Keratinocyte (primary cell): ENCODE measurements around the gene CHD1. TPM values are rescaled to one million over a fixed set of nuclear protein-coding genes. Genes with fewer than 3 reads are reported as not detected.
A peak's percentile ranks its signal among the peaks of the same experiment; 100 is the strongest.

ENCODE experiments used
- DNase-seq: peaks from one replicate; pipeline ENCODE4 v3.0.0-alpha.2; 2011; ENCODE audit warnings: low read depth, missing footprints, low spot score
- FAIRE-seq: peaks from 2 replicates; lab custom pipeline; 2011; peaks lifted over from hg19 to GRCh38; lab: Jason Lieb, UNC
- H2AFZ ChIP-seq: 2 replicates; pipeline ENCODE4 v1.6.0; 2012; ENCODE audit warnings: low read length, control low read depth, inconsistent platforms; ENCODE audit not compliant: control insufficient read depth
- H3K27ac ChIP-seq: 2 replicates; pipeline ENCODE4 v1.5.1; 2011; ENCODE audit warnings: low read length; ENCODE audit not compliant: control insufficient read depth, insufficient read depth
- H3K27me3 ChIP-seq: 3 replicates; pipeline ENCODE4 v1.6.0; 2011; ENCODE audit warnings: low read length; ENCODE audit not compliant: control insufficient read depth, insufficient read depth; ENCODE audit errors: extremely low read depth
- H3K36me3 ChIP-seq, 2 experiments: 2 replicates in 1 of 2; 3 replicates in 1 of 2; pipeline ENCODE4 v1.5.1; 2011; ENCODE audit warnings: low read length in 2 of 2, mild to moderate bottlenecking in 1 of 2; ENCODE audit not compliant: control insufficient read depth in 2 of 2, insufficient read depth in 2 of 2; ENCODE audit errors: extremely low read depth in 1 of 2
- H3K4me1 ChIP-seq: 3 replicates; pipeline ENCODE4 v1.5.1; 2011; ENCODE audit warnings: low read length; ENCODE audit not compliant: control insufficient read depth, insufficient read depth; ENCODE audit errors: extremely low read depth
- H3K4me2 ChIP-seq: 3 replicates; pipeline ENCODE4 v1.6.0; 2011; ENCODE audit warnings: low read depth, low read length; ENCODE audit not compliant: control insufficient read depth, insufficient read depth; ENCODE audit errors: extremely low read depth
- H3K4me3 ChIP-seq, 3 experiments: fragments of 200-600 bp in 1 of 3; sonication (generic) in 1 of 3; 2 replicates in 2 of 3; 3 replicates in 1 of 3; pipeline ENCODE4 v1.5.1; 2011 to 2016; ENCODE audit warnings: low read length in 3 of 3, mild to moderate bottlenecking in 3 of 3, control low read depth in 2 of 3, inconsistent platforms in 1 of 3, low read depth in 1 of 3, mixed read lengths in 1 of 3, mixed run types in 1 of 3, moderate library complexity in 1 of 3; ENCODE audit not compliant: control insufficient read depth in 2 of 3, insufficient read depth in 2 of 3; ENCODE audit errors: extremely low read depth in 1 of 3
- H3K79me2 ChIP-seq: 2 replicates; pipeline ENCODE4 v1.6.0; 2012; ENCODE audit warnings: low read length; ENCODE audit not compliant: control insufficient read depth, insufficient read depth
- H3K9ac ChIP-seq: 3 replicates; pipeline ENCODE4 v1.6.0; 2011; ENCODE audit warnings: low read length; ENCODE audit not compliant: control insufficient read depth, insufficient read depth; ENCODE audit errors: extremely low read depth
- H3K9me1 ChIP-seq: 3 replicates; pipeline ENCODE4 v1.6.0; 2011; ENCODE audit warnings: low read length; ENCODE audit not compliant: control insufficient read depth, insufficient read depth; ENCODE audit errors: extremely low read depth
- H3K9me3 ChIP-seq: 2 replicates; pipeline ENCODE4 v1.5.1; 2012; ENCODE audit warnings: low read depth, low read length; ENCODE audit not compliant: control insufficient read depth
- H4K20me1 ChIP-seq: 3 replicates; pipeline ENCODE4 v1.6.0; 2011; ENCODE audit warnings: low read length; ENCODE audit not compliant: control insufficient read depth, insufficient read depth; ENCODE audit errors: extremely low read depth
- CTCF ChIP-seq, 3 experiments: IDR thresholded peaks in 1 of 3; conservative IDR thresholded peaks in 1 of 3; optimal IDR thresholded peaks in 1 of 3; 2 replicates in 2 of 3; 3 replicates in 1 of 3; pipeline versions ENCODE3 to v1.5.1; 2011; ENCODE audit warnings: low read length in 3 of 3, mild to moderate bottlenecking in 3 of 3, moderate library complexity in 2 of 3, control low read depth in 1 of 3, inconsistent platforms in 1 of 3; ENCODE audit not compliant: insufficient read depth in 2 of 3; ENCODE audit errors: extremely low read depth in 1 of 3
- EZH2 ChIP-seq: IDR thresholded peaks from one replicate; pipeline ENCODE4 v1.6.1; 2012; ENCODE audit warnings: inconsistent platforms, mild to moderate bottlenecking, low read length, moderate library complexity
- dilution Hi-C: fragments of 300-500 bp; cut with MboI; formaldehyde crosslinking; loops from one replicate; pipeline ENCODE4 v1.7.0; 2020; ENCODE audit warnings: low sequenced_read_pairs; ENCODE audit not compliant: extremely low pct_ligation_motif_present
- polyA plus RNA-seq, 5 experiments: library from polyadenylated mRNA; depleted of rRNA in 3 of 5; stranded (reverse) in 3 of 5; stranded (forward) in 1 of 5; unstranded in 1 of 5; fragments of >200 nt; gene quantifications; 1 replicate in 1 of 5; 2 replicates in 3 of 5; 3 replicates in 1 of 5; pipeline versions ENCODE4 v1.2.1 to v1.2.3, GENCODE V29; 2011 to 2012; ENCODE audit warnings: missing spikeins in 2 of 5, low read depth in 1 of 5, low replicate concordance in 1 of 5

The CHD1 gene
- polyA plus RNA-seq, 1 donor (not counting 4 experiments of a cell fraction or from before 2014, with no cell fraction given) = 26.5 TPM

- no peak for DNase-seq
- dilution Hi-C loops = no loop called here
- H4K20me1 ChIP-seq = peaks cover 2% of the 10 kb centered on the region
Measured at GRCh38 chr5:98929710-98930298, 997 bp upstream of the CHD1 start.

GRCh38 chr5:98927989-98928872 is 576 bp downstream of the CHD1 start:
- H3K9me3 ChIP-seq = no peaks in the 10 kb centered on the region
- H3K4me2 ChIP-seq = peak overlapping the region; percentile 99
- peaks cover 65% of the 10 kb centered on the region for H3K79me2 ChIP-seq
- dilution Hi-C loops = no loop called here
- H4K20me1 ChIP-seq = peaks cover 2% of the 10 kb centered on the region
- FAIRE-seq (no peak), DNase-seq (no peak)
- no peak for TF ChIP-seq CTCF (optimal IDR thresholded peaks at IDR 0.05 in 1 of 3, IDR thresholded peaks at IDR 0.05 in 1 of 3, conservative IDR thresholded peaks at IDR 0.05 in 1 of 3; ENCODE audit: extremely low read depth in 1 of 3, insufficient read depth in 2 of 3, low read length in 3 of 3)
- no peak for TF ChIP-seq EZH2
- peak overlapping the region; percentile 97 for H3K27ac ChIP-seq
- peaks cover 11% of the 10 kb centered on the region for H3K4me1 ChIP-seq
- peak overlapping the region; percentile 82 to 97 (median 90) for H3K4me3 ChIP-seq
- no peaks in the 10 kb centered on the region for H3K9me1 ChIP-seq
- peak overlapping the region; percentile 30 for H2AFZ ChIP-seq
- peaks cover 6 to 7% of the 10 kb centered on the region in 2 experiments for H3K36me3 ChIP-seq
- H3K27me3 ChIP-seq = no peaks in the 10 kb centered on the region
- peak overlapping the region; percentile 98 for H3K9ac ChIP-seq

More at GRCh38 chr5:98929710-98930298, 997 bp upstream of the CHD1 start:
- peak; percentile 90 for FAIRE-seq
- Histone ChIP-seq H3K27ac (peak overlapping the region; percentile 97), H3K9me1 (no peaks in the 10 kb centered on the region), H3K79me2 (peaks cover 49% of the 10 kb centered on the region), H3K36me3 (no peaks in the 10 kb centered on the region), H3K4me3 (peak overlapping the region; percentile 82 to 97 (median 83)), H3K27me3 (no peaks in the 10 kb centered on the region), H3K4me1 (peaks cover 11% of the 10 kb centered on the region), H3K9ac (peak overlapping the region; percentile 98), H3K4me2 (peak overlapping the region; percentile 87), H2AFZ (no peak overlapping the region), H3K9me3 (no peaks in the 10 kb centered on the region)
- TF ChIP-seq CTCF (optimal IDR thresholded peaks at IDR 0.05 in 1 of 3, IDR thresholded peaks at IDR 0.05 in 1 of 3, conservative IDR thresholded peaks at IDR 0.05 in 1 of 3; ENCODE audit: extremely low read depth in 1 of 3, insufficient read depth in 2 of 3, low read length in 3 of 3) (no peak), EZH2 (no peak)
